Fibroblast of pulmonary artery (primary cell): ENCODE measurements around the gene CD7.

ENCODE experiments used
- DNase-seq: peaks from one replicate; pipeline ENCODE4 v3.0.0-alpha.2; 2010; ENCODE audit warnings: low read depth
- H3K4me3 ChIP-seq: replicated peaks from 2 replicates; pipeline ENCODE4 v1.5.1; 2011; ENCODE audit warnings: low read depth, mild to moderate bottlenecking, control low read depth, low read length, moderate library complexity
- TF ChIP-seq, protein P1 (sequence below): IDR thresholded peaks from 2 replicates; pipeline ENCODE4 v1.5.1; 2011; ENCODE audit warnings: mild to moderate bottlenecking, control low read depth, low read length, inconsistent platforms; ENCODE audit errors: missing control alignments

The CD7 gene

GRCh38 chr17:82309656-82310570 is 7.5 kb downstream of the CD7 start:
- H3K4me3 ChIP-seq, result no peak overlapping the region
- TF ChIP-seq, protein P1, sequence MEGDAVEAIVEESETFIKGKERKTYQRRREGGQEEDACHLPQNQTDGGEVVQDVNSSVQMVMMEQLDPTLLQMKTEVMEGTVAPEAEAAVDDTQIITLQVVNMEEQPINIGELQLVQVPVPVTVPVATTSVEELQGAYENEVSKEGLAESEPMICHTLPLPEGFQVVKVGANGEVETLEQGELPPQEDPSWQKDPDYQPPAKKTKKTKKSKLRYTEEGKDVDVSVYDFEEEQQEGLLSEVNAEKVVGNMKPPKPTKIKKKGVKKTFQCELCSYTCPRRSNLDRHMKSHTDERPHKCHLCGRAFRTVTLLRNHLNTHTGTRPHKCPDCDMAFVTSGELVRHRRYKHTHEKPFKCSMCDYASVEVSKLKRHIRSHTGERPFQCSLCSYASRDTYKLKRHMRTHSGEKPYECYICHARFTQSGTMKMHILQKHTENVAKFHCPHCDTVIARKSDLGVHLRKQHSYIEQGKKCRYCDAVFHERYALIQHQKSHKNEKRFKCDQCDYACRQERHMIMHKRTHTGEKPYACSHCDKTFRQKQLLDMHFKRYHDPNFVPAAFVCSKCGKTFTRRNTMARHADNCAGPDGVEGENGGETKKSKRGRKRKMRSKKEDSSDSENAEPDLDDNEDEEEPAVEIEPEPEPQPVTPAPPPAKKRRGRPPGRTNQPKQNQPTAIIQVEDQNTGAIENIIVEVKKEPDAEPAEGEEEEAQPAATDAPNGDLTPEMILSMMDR, result no peak
- DNase-seq, result no peak

- no peak for DNase-seq
- H3K4me3 ChIP-seq, result no peak overlapping the region
- TF ChIP-seq, protein P1, result no peak
These were observed 11.6 kb downstream of the CD7 start for GRCh38 chr17:82305727-82306300.

DNA sequence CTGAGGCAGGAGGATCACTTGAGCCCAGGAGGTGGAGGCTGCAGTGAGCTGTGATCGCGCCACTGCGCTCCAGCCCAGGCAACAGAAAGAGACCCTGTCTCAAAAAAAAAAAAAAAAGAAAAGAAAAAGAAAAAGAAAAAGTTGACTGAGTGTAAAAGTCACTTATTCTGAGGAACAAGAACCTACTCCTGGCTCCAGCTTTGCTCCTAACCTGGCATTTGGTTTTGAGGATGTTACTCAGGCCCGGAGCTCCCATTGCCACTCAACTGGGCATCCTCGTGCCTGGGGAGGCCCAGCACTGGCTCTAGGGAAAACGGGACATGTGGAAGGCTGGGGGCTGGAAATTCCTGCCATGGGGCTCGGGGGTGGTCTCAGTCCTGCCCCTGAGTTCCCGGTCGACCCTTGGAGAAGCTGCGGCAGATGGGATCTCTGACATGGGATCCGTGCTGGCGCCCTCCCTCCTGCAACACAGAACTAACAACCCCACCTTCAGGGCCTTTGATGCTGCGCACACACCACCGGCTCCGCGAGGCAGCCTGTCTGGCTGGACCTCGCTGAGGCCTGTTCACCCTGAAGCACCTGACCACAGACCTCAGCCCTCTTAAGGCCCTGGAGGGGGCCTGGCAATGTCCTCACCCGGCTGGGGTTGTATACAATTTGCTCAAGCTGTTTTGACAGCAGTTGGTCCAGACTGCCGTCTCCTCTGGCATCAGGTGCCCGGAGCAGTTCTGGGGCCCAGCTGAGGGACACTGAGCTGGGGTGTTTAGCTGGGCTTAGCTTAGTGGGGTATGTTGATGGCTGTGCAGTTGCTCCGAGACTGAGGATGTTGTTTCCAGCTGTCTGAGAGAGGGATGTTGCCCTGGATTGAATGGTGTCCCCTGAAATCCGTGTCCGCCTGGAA is 12.3 kb downstream of the CD7 start:
- no peak for DNase-seq
- TF ChIP-seq, protein P1, result no peak
- no peak overlapping the region for H3K4me3 ChIP-seq

DNA sequence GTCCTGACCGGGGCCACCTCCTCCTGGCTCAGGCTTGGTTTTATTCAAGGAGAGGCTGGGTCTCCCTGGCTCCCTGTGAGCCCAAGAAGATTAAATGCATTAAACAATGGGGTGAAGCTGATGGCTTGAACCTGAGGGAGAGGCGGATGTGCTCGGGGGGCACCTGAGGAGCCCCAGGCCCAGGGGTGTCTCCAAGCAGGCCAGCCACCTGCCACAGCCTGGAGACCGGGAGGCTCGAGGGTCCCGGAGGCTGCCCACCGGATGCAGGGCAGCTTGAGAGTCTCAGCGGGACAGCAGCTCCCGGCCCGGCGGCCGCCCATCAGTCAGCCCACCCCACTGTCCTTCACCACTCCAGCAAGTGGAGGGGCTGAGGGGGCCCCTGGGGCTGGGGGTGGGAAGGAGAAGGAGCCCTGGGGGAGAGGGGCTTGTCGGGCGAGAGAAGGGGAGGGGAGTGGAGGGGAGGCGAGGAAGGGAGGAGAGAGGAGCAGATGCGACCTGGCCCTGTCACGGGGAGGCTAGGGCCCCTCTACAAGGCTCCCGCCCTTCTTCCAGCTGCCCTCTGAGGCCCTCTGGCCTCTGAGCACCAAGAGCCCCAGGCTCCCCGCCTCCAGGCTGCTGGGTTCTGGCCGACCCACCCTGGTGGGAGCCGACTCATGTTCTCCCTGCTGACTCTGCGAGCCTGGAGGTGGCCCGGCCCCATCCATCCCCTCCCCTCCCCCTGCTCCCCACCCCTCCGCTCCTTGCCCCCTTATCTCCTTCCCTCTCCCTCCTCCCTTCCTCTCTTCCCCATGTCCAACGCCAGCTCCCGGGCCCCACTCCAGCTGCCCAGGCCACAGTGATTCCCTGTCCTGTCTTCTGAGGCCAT is 13.2 kb downstream of the CD7 start:
- TF ChIP-seq, protein P1, result no peak
- no peak overlapping the region for H3K4me3 ChIP-seq
- DNase-seq, result peak; percentile 59

- no peak overlapping the region for H3K4me3 ChIP-seq
- TF ChIP-seq, protein P1, result no peak
- no peak for DNase-seq
These were observed 14.1 kb downstream of the CD7 start for GRCh38 chr17:82302991-82303943.
